ENCODE results near the gene PPP1R14B. TPM values are rescaled to one million over a fixed set of nuclear protein-coding genes. Genes with fewer than 3 reads are reported as not detected.

The PPP1R14B gene
- total RNA-seq = 316 and 365 TPM in 2 replicates

- DNase-seq (ENCODE audit: extremely low read depth, low read depth, low spot score) = no peak
Observed at GRCh38 chr11:64246871-64247728, at the start of gene PPP1R14B. Gene PPP1R14B (minus strand): TSS chr11:64246943. CDS start chr11:64246673, 270 bp downstream.

- DNase-seq (ENCODE audit: extremely low read depth, low read depth, low spot score) = no peak
Observed at GRCh38 chr11:64296236-64296635, 49.5 kb upstream of the PPP1R14B start.

- no peak for DNase-seq (ENCODE audit: extremely low read depth, low read depth, low spot score)
Observed at GRCh38 chr11:64295760-64296159, 49.0 kb upstream of the PPP1R14B start.

GRCh38 chr11:64294774-64295173 is 48.0 kb upstream of the PPP1R14B start:
- DNase-seq (ENCODE audit: extremely low read depth, low read depth, low spot score) = no peak

- no peak for DNase-seq (ENCODE audit: extremely low read depth, low read depth, low spot score)
Observed at GRCh38 chr11:64292460-64293254, 45.9 kb upstream of the PPP1R14B start.

- DNase-seq (ENCODE audit: extremely low read depth, low read depth, low spot score) = no peak
Observed at GRCh38 chr11:64291752-64292459, 45.2 kb upstream of the PPP1R14B start.

- no peak for DNase-seq (ENCODE audit: extremely low read depth, low read depth, low spot score)
Observed at GRCh38 chr11:64291262-64291751, 44.6 kb upstream of the PPP1R14B start, which contains the start of gene KCNK4. Gene KCNK4 (plus strand): TSS chr11:64291302. CDS start chr11:64293019, 1,717 bp downstream.

GRCh38 chr11:64290352-64291261 is 43.9 kb upstream of the PPP1R14B start:
- no peak for DNase-seq (ENCODE audit: extremely low read depth, low read depth, low spot score)

- DNase-seq (ENCODE audit: extremely low read depth, low read depth, low spot score) = no peak
Observed at GRCh38 chr11:64289002-64289564, 42.3 kb upstream of the PPP1R14B start.

GRCh38 chr11:64288353-64288750 is 41.6 kb upstream of the PPP1R14B start:
- no peak for DNase-seq (ENCODE audit: extremely low read depth, low read depth, low spot score)

- DNase-seq (ENCODE audit: extremely low read depth, low read depth, low spot score) = no peak
Observed at GRCh38 chr11:64287676-64288352, 41.1 kb upstream of the PPP1R14B start.

GRCh38 chr11:64286801-64287159 is 40.0 kb upstream of the PPP1R14B start:
- DNase-seq (ENCODE audit: extremely low read depth, low read depth, low spot score) = no peak

GRCh38 chr11:64285885-64286800 is 39.4 kb upstream of the PPP1R14B start:
- no peak for DNase-seq (ENCODE audit: extremely low read depth, low read depth, low spot score)

GRCh38 chr11:64284962-64285884 is 38.5 kb upstream of the PPP1R14B start, which contains the start of gene GPR137:
Gene GPR137 (plus strand): TSS chr11:64285848. CDS start chr11:64286525, 677 bp downstream.
- no peak for DNase-seq (ENCODE audit: extremely low read depth, low read depth, low spot score)

GRCh38 chr11:64284048-64284961 is 37.6 kb upstream of the PPP1R14B start, which contains the start of gene BAD:
Gene BAD (minus strand): TSS chr11:64284665. CDS start chr11:64284368, 297 bp downstream.
- DNase-seq (ENCODE audit: extremely low read depth, low read depth, low spot score) = no peak

- no peak for DNase-seq (ENCODE audit: extremely low read depth, low read depth, low spot score)
Observed at GRCh38 chr11:64283092-64283491, 36.3 kb upstream of the PPP1R14B start.
